Measurements from ENCODE around the gene WDR93.

GRCh38 chr15:89728254-89728653 lies 37.6 kb downstream of the WDR93 start:
- TF ChIP-seq YY1 (IDR thresholded peaks at IDR 0.05; ENCODE audit: insufficient read depth, insufficient read length) (no peak), ZNF274 (IDR thresholded peaks at IDR 0.05; ENCODE audit: low read depth, low read length) (no peak)

Data from NT2/D1 (cell line).